Measurements from ENCODE around the gene FGF21.

The FGF21 gene

DNA sequence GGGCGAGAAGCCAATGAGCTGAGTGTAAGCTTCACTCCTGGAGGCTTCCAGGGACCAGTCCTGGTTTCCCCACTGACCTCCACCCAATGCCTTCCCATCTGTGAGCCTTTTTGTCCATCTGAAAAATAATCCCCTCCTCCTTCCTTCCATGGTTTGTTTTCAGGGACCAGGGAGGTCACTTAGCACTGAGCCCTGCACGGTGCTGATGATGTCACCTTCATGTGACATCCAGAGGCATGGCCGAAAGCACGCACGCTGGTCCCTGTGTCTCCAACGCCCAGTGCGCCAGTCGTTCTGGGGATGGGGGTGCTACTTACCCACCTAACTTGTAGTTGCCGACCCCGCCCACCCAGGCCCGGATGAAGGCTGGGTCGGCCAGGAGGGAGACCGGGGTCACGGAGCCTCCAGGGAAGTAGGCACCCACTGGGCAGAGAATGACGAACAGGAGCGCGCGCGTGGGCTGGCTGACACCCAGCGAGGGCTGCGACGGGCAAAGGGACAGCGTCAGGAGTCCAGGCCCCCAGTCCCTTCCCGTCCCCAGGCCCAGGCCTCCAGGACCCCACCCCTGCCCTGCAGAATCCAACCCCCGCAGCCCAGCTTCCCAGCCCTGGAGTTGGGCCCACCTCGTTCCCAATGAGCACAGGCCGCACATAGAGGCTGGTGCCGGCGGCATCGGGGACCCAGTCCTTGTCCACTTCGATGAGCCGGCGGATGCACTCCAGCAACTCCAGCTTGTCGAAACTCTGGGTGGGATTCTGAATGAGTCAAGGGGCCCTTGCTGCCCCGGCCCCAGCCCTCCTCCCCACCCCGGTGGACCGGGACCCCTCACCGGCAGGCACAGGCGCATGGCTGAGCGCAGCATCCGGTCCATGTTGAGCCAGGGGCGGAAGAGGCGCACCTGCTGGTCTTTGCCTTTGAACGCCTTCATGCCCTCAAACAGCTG is 44.3 kb downstream of the FGF21 start:
- no peak overlapping the region for H3K4me3 ChIP-seq (ENCODE audit: low read depth, low read length)
- TF ChIP-seq, protein P1, sequence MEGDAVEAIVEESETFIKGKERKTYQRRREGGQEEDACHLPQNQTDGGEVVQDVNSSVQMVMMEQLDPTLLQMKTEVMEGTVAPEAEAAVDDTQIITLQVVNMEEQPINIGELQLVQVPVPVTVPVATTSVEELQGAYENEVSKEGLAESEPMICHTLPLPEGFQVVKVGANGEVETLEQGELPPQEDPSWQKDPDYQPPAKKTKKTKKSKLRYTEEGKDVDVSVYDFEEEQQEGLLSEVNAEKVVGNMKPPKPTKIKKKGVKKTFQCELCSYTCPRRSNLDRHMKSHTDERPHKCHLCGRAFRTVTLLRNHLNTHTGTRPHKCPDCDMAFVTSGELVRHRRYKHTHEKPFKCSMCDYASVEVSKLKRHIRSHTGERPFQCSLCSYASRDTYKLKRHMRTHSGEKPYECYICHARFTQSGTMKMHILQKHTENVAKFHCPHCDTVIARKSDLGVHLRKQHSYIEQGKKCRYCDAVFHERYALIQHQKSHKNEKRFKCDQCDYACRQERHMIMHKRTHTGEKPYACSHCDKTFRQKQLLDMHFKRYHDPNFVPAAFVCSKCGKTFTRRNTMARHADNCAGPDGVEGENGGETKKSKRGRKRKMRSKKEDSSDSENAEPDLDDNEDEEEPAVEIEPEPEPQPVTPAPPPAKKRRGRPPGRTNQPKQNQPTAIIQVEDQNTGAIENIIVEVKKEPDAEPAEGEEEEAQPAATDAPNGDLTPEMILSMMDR (IDR thresholded peaks at IDR 0.05; ENCODE audit: low read depth, low read length): no peak

GRCh38 chr19:48802623-48803022 is 47.3 kb downstream of the FGF21 start:
- no peak overlapping the region for H3K4me3 ChIP-seq (ENCODE audit: low read depth, low read length)
- TF ChIP-seq, protein P1 (IDR thresholded peaks at IDR 0.05; ENCODE audit: low read depth, low read length): no peak

DNA sequence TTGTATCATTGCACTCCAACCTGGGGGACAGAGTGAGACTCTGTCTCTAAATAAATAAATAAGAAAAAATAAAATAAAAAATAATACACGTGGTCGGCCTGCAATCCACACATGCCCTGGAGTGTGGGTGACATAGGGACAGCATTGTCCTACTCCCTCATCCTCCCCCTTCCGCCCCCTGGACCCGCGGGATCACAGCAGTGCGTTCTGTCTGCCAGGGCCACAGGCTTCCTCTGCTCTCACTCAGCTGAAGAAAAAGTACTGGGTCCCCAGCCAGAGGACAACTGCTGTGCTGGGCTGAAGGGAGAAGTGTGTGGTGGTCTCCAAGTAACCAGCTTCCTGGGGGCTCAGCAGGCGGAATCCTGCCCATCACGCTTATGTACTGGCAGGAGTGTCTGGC is 49.2 kb downstream of the FGF21 start:
- H3K4me3 ChIP-seq (ENCODE audit: low read depth, low read length): no peak overlapping the region
- TF ChIP-seq, protein P1 (IDR thresholded peaks at IDR 0.05; ENCODE audit: low read depth, low read length): no peak

GRCh38 chr19:48805452-48805851 is 50.1 kb downstream of the FGF21 start:
- TF ChIP-seq, protein P1 (IDR thresholded peaks at IDR 0.05; ENCODE audit: low read depth, low read length): no peak
- H3K4me3 ChIP-seq (ENCODE audit: low read depth, low read length): no peak overlapping the region

DNA sequence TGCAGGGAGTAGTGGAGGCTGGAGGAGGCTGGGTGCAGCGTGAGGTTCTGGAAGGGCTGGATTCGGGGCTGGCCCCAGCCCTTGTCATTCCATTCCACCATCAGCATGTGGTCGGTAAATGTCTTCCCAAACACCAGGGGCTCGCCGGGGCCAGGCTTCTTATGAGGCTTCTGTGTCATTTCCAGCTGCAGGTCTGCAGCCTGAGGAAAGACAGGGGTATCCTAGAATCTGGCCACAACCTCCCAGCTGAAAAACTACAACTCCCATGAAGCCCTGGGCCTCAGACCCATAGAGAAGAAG is 51.1 kb downstream of the FGF21 start:
- TF ChIP-seq, protein P1 (IDR thresholded peaks at IDR 0.05; ENCODE audit: low read depth, low read length): no peak
- H3K4me3 ChIP-seq (ENCODE audit: low read depth, low read length): no peak overlapping the region

DNA sequence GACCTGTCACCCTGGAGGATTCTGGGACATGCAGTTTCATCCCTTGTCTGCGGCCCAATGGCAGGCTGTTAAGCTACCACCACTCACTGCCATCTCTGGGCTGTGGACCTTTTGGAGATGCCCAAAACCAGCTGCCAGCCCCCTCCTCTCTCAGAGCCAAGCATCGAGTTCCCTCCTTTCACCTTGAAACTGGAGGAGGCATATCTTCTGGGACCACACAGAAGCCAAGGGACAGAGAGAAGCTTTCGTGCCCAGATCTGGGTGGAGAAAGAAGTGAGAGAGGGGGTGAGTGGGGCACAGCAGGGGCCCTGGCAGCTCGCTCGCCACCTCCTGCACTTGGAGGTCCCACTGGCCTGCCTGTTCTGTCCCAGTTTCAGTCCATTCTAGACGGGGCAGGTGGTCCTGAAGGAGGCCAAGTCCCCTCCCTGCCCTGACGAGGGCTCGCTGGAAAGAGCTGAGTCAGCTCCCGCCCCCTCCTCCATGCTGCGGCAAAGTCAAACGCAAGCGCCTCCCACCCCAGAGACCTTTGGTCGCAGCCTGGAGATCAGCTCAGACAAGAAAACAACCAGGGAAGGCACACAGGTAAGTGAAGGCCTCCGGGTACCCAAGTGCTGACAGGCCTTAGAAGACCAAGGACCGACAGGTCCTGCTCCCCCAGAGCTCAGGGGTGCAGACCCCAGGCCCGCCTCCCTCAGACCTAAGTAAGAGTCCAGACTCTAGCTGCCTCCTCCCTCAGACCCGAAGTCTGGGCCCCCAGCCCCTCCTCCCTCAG is 51.7 kb downstream of the FGF21 start:
- TF ChIP-seq, protein P1 (IDR thresholded peaks at IDR 0.05; ENCODE audit: low read depth, low read length): no peak
- H3K4me3 ChIP-seq (ENCODE audit: low read depth, low read length): no peak overlapping the region

Data from WI38 (cell line).